HCT116 (cell line): Measurements from ENCODE around the gene PTPN20. TPM values are rescaled to one million over a fixed set of nuclear protein-coding genes. Genes with fewer than 3 reads are reported as not detected.

Experiments used
- ATAC-seq: fragments of 200-7000 bp; cut with Tn5 transposase; 2 replicates; pipeline ENCODE4 v1.9.1; 2020; ENCODE audit warnings: mild to moderate bottlenecking, moderate library complexity
- BruUV-seq: library from RNA; stranded (reverse); fragments of 400-500 nt; replicated peaks from 2 replicates; lab custom pipeline; 2021; lab: Mats Ljungman, UMichigan
- CTCF ChIA-PET: fragments of 300-600 bp; sonication (Branson Sonifier 250); formaldehyde crosslinking; loops from one replicate; lab custom pipeline; 2021; ENCODE audit warnings: antibody characterized with exemption; lab: Charles Lee
- POLR2A ChIA-PET: fragments of 300-600, 350-600 bp; sonication (Branson Sonifier 250); formaldehyde crosslinking; loops from one replicate; lab custom pipeline; 2021; ENCODE audit warnings: antibody characterized with exemption; lab: Charles Lee
- RAD21 ChIA-PET, 2 experiments: fragments of 300-600 bp; sonication (Branson Sonifier 250); formaldehyde crosslinking; loops; one replicate each; lab custom pipeline; 2023; ENCODE audit warnings: low total read pairs in 2 of 2; ENCODE audit not compliant: uncharacterized antibody in 2 of 2, unreplicated experiment in 2 of 2, low non-redundant PET in 1 of 2; lab: Charles Lee
- DNase-seq: peaks from one replicate; pipeline ENCODE4 v3.0.0-alpha.2; 2010; ENCODE audit warnings: low read depth, low spot score
- H2AFZ ChIP-seq: fragments of 200-600 bp; shearing (Covaris generic), sonication (generic); 2 replicates; pipeline ENCODE4 v1.6.1; 2017; ENCODE audit warnings: low read depth, mixed run types, mixed read lengths, antibody characterized with exemption, low read length; ENCODE audit not compliant: poor library complexity, severe bottlenecking
- H3K27ac ChIP-seq: 2 replicates; pipeline ENCODE4 v1.5.1; 2012; ENCODE audit warnings: low read depth, low read length
- H3K27me3 ChIP-seq: fragments of 200-600 bp; sonication (generic); 2 replicates; pipeline ENCODE4 v1.6.1; 2016; ENCODE audit warnings: mixed run types, low read length, mixed read lengths; ENCODE audit not compliant: insufficient read depth
- H3K36me3 ChIP-seq, 2 experiments: fragments of 200-500 bp in 1 of 2; fragments of 200-600 bp in 1 of 2; sonication (Bioruptor generic) in 1 of 2; sonication (generic) in 1 of 2; 2 replicates each; pipeline versions ENCODE4 v1.5.1 to v1.6.1; 2014 to 2016; ENCODE audit warnings: low read length in 2 of 2, inconsistent platforms in 1 of 2, mixed read lengths in 1 of 2, mixed run types in 1 of 2; ENCODE audit not compliant: insufficient read depth in 2 of 2, control insufficient read depth in 1 of 2
- H3K4me1 ChIP-seq, 2 experiments: fragments of 200-600 bp in 1 of 2; sonication (generic) in 1 of 2; 2 replicates each; pipeline versions ENCODE4 v1.5.1 to v1.6.1; 2012 to 2017; ENCODE audit warnings: low read length in 2 of 2, inconsistent platforms in 1 of 2, mild to moderate bottlenecking in 1 of 2, mixed read lengths in 1 of 2, mixed run types in 1 of 2, moderate library complexity in 1 of 2; ENCODE audit not compliant: insufficient read depth in 2 of 2, control insufficient read depth in 1 of 2
- H3K4me2 ChIP-seq: fragments of 200-600 bp; sonication (generic); 2 replicates; pipeline ENCODE4 v1.6.1; 2017; ENCODE audit warnings: mixed run types, low read length, mixed read lengths
- H3K4me3 ChIP-seq, 2 experiments: fragments of 200-600 bp in 1 of 2; sonication (generic) in 1 of 2; replicated peaks in 1 of 2; 2 replicates each; pipeline ENCODE4 v1.5.1; 2011 to 2016; ENCODE audit warnings: low read length in 2 of 2, control low read depth in 1 of 2, low read depth in 1 of 2, mild to moderate bottlenecking in 1 of 2, mixed read lengths in 1 of 2, mixed run types in 1 of 2
- H3K79me2 ChIP-seq: fragments of 200-600 bp; sonication (generic); 2 replicates; pipeline ENCODE4 v1.6.1; 2017; ENCODE audit warnings: mild to moderate bottlenecking, mixed run types, low read length, moderate library complexity, mixed read lengths; ENCODE audit not compliant: insufficient read depth
- H3K9ac ChIP-seq: fragments of 200-600 bp; sonication (generic); 2 replicates; pipeline ENCODE4 v1.6.1; 2016; ENCODE audit warnings: low read length, mixed read lengths
- H3K9me2 ChIP-seq: fragments of 200-600 bp; sonication (generic), shearing (Covaris generic); 2 replicates; pipeline ENCODE4 v1.6.1; 2017; ENCODE audit warnings: mixed run types, mild to moderate bottlenecking, moderate library complexity; ENCODE audit not compliant: insufficient read depth
- H3K9me3 ChIP-seq, 2 experiments: fragments of 200-500 bp in 1 of 2; fragments of 200-600 bp in 1 of 2; sonication (Bioruptor generic) in 1 of 2; sonication (generic) in 1 of 2; 2 replicates each; pipeline ENCODE4 v1.6.1; 2014 to 2017; ENCODE audit warnings: low read length in 2 of 2, mixed read lengths in 2 of 2, inconsistent platforms in 1 of 2, low read depth in 1 of 2, mild to moderate bottlenecking in 1 of 2, mixed run types in 1 of 2, moderate library complexity in 1 of 2; ENCODE audit not compliant: control insufficient read depth in 1 of 2, insufficient read depth in 1 of 2
- H4K20me1 ChIP-seq: fragments of 200-600 bp; sonication (generic), shearing (Covaris generic); 2 replicates; pipeline ENCODE4 v1.6.1; 2017; ENCODE audit warnings: mixed run types, mild to moderate bottlenecking, moderate library complexity; ENCODE audit not compliant: insufficient read depth
- ATF3 ChIP-seq: IDR thresholded peaks from 2 replicates; pipeline ENCODE4 v1.6.1; 2012
- CBX3 ChIP-seq: IDR thresholded peaks from 2 replicates; pipeline ENCODE4 v1.6.1; 2012; ENCODE audit warnings: low read depth
- CEBPB ChIP-seq: IDR thresholded peaks from 2 replicates; pipeline ENCODE4 v1.6.1; 2012; ENCODE audit warnings: low read depth
- CTCF ChIP-seq, 3 experiments: fragments of 200-600 bp in 1 of 3; sonication (generic) in 1 of 3; IDR thresholded peaks in 2 of 3; conservative IDR thresholded peaks in 1 of 3; 2 replicates each; pipeline ENCODE4 v1.5.1; 2012 to 2017; ENCODE audit warnings: low read depth in 2 of 3, low read length in 2 of 3, antibody characterized with exemption in 1 of 3, borderline replicate concordance in 1 of 3, control low read depth in 1 of 3, mild to moderate bottlenecking in 1 of 3, mixed read lengths in 1 of 3, mixed run types in 1 of 3, moderate library complexity in 1 of 3; ENCODE audit not compliant: insufficient read depth in 1 of 3
- EGR1 ChIP-seq: IDR thresholded peaks from 2 replicates; pipeline ENCODE4 v1.6.1; 2012; ENCODE audit warnings: low read depth
- EZH2 ChIP-seq: fragments of 200-600 bp; sonication (generic); IDR thresholded peaks from 2 replicates; pipeline ENCODE4 v1.6.1; 2017; ENCODE audit warnings: antibody characterized with exemption, mixed run types
- FOSL1 ChIP-seq: IDR thresholded peaks from 2 replicates; pipeline ENCODE4 v1.6.1; 2012; ENCODE audit warnings: low read depth
- JUND ChIP-seq: IDR thresholded peaks from 2 replicates; pipeline ENCODE4 v1.6.1; 2012
- MAX ChIP-seq: IDR thresholded peaks from 2 replicates; pipeline ENCODE4 v1.6.1; 2012
- POLR2A ChIP-seq: IDR thresholded peaks from 2 replicates; pipeline ENCODE4 v1.7.0; 2011; ENCODE audit warnings: borderline replicate concordance; ENCODE audit not compliant: insufficient read depth, insufficient read length; ENCODE audit errors: extremely low read depth
- POLR2AphosphoS5 ChIP-seq: IDR thresholded peaks from 2 replicates; pipeline ENCODE4 v1.6.1; 2011; ENCODE audit warnings: mild to moderate bottlenecking, low read depth, low read length, moderate library complexity
- SIN3A ChIP-seq: IDR thresholded peaks from 2 replicates; pipeline ENCODE4 v1.6.1; 2012; ENCODE audit warnings: low read depth
- SRF ChIP-seq: IDR thresholded peaks from 2 replicates; pipeline ENCODE4 v1.6.1; 2012; ENCODE audit warnings: low read depth
- TCF7L2 ChIP-seq: IDR thresholded peaks from 2 replicates; pipeline ENCODE4 v1.7.0; 2011; ENCODE audit warnings: borderline replicate concordance, inconsistent platforms; ENCODE audit not compliant: insufficient read depth, insufficient read length; ENCODE audit errors: extremely low read depth
- YY1 ChIP-seq: IDR thresholded peaks from 2 replicates; pipeline ENCODE4 v1.6.1; 2011; ENCODE audit warnings: low read length, low read depth, moderate library complexity, mild to moderate bottlenecking; ENCODE audit not compliant: insufficient replicate concordance; ENCODE audit errors: extremely low read depth
- ZBTB33 ChIP-seq: IDR thresholded peaks from 2 replicates; pipeline ENCODE4 v1.6.1; 2011; ENCODE audit warnings: mild to moderate bottlenecking, low read length, moderate library complexity; ENCODE audit not compliant: insufficient replicate concordance; ENCODE audit errors: extremely low read depth
- ZFX ChIP-seq: fragments of 450-650 bp; IDR thresholded peaks from 2 replicates; pipeline ENCODE4 v1.6.1; 2017
- ZNF274 ChIP-seq: fragments of 200-500 bp; sonication (Bioruptor generic); IDR thresholded peaks from 2 replicates; pipeline ENCODE4 v1.6.1; 2014; ENCODE audit warnings: mild to moderate bottlenecking, low read depth, low read length, inconsistent platforms
- intact Hi-C: fragments of 100-400 bp; cut with micrococcal nuclease; formaldehyde crosslinking; loops from 2 replicates; pipeline ENCODE4 v1.10.0; 2022
- total RNA-seq: library from RNA; stranded (reverse); gene quantifications from one replicate; pipeline ENCODE4 v1.2.1, GENCODE V29; 2021; ENCODE audit not compliant: unreplicated experiment
- TF ChIP-seq, protein P1 (sequence below): IDR thresholded peaks from 2 replicates; pipeline ENCODE4 v1.6.1; 2012; ENCODE audit warnings: low read depth

PTPN20 gene
- total RNA-seq, 1 experiment from 2014 or later = not detected

DNA sequence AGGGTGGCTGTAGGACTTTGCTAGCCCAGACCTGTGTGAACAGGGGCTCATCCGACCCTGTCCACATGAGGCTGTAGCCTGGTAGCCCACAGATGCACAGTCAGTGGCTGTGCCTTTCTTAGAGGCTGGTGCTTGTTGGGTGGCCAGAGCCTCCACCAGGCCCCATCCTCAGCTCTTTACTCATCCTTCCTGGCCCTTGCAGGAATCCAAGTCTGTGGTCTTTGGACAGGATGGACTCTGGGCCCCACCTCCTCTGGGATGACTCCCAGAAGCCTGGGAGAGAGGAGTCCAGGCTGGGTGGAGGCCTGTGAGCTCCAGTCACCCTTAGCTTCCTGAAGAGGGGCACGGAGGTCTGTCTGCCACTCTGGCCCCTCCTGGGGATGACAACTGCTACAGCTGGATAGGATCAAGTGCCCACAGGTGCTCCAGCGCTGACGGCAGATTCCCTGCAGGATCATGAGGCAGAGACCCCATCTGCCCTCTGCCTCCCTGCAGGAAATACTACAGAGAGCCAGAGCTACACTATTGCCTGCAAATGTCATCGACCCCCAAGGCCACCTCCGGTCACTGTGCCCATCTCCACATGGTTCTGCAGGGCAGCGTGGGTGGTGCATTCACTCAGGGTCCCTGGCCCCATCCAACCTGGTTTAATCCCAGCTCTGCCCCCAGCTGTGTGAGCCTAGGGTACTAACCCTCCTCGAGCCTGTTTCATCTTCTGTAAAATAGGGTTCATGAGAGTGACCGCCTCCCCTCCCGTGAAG is 114.5 kb downstream of the PTPN20 start:
- ChIA-PET POLR2A (no interaction called here), CTCF (interaction anchor here (0.5 to 2.3 kb wide), 4 partner anchors 13 to 315 kb away, joined by 3 to 13 read pairs (median 4); no protein-coding TSS in a partner anchor), RAD21 (interaction anchor here (0.6 to 1.0 kb wide), 2 partner anchors 213 to 286 kb away, joined by 3 read pairs; no protein-coding TSS in a partner anchor)
- Histone ChIP-seq H3K79me2 (no peaks in the 10 kb centered on the region), H2AFZ (no peak overlapping the region), H3K4me2 (no peak overlapping the region), H3K27me3 (no peaks in the 10 kb centered on the region), H3K9me3 (no peaks in the 10 kb centered on the region), H3K36me3 (no peaks in the 10 kb centered on the region), H3K4me1 (peaks cover 0 to 4% of the 10 kb centered on the region in 2 experiments; a peak in 1 of 4 replicates), H3K9ac (no peak overlapping the region), H3K4me3 (no peak overlapping the region), H3K9me2 (no peaks in the 10 kb centered on the region), H4K20me1 (no peaks in the 10 kb centered on the region), H3K27ac (no peak overlapping the region)
- intact Hi-C loops = no loop called here
- BruUV-seq = no TSS peak
- TF ChIP-seq ZNF274 (no peak), POLR2A (no peak), CEBPB (no peak), ZBTB33 (no peak), MAX (no peak), FOSL1 (no peak), CBX3 (no peak), TCF7L2 (no peak), ZFX (no peak), JUND (no peak), CTCF (IDR thresholded peaks at IDR 0.05 in 2 of 3, conservative IDR thresholded peaks at IDR 0.05 in 1 of 3; ENCODE audit: borderline replicate concordance in 1 of 3, insufficient read depth in 1 of 3, low read depth in 2 of 3, low read length in 2 of 3) (no peak), SRF (no peak), SIN3A (no peak), YY1 (no peak), ATF3 (no peak), EZH2 (no peak), POLR2AphosphoS5 (no peak), EGR1 (no peak)
- TF ChIP-seq, protein P1, sequence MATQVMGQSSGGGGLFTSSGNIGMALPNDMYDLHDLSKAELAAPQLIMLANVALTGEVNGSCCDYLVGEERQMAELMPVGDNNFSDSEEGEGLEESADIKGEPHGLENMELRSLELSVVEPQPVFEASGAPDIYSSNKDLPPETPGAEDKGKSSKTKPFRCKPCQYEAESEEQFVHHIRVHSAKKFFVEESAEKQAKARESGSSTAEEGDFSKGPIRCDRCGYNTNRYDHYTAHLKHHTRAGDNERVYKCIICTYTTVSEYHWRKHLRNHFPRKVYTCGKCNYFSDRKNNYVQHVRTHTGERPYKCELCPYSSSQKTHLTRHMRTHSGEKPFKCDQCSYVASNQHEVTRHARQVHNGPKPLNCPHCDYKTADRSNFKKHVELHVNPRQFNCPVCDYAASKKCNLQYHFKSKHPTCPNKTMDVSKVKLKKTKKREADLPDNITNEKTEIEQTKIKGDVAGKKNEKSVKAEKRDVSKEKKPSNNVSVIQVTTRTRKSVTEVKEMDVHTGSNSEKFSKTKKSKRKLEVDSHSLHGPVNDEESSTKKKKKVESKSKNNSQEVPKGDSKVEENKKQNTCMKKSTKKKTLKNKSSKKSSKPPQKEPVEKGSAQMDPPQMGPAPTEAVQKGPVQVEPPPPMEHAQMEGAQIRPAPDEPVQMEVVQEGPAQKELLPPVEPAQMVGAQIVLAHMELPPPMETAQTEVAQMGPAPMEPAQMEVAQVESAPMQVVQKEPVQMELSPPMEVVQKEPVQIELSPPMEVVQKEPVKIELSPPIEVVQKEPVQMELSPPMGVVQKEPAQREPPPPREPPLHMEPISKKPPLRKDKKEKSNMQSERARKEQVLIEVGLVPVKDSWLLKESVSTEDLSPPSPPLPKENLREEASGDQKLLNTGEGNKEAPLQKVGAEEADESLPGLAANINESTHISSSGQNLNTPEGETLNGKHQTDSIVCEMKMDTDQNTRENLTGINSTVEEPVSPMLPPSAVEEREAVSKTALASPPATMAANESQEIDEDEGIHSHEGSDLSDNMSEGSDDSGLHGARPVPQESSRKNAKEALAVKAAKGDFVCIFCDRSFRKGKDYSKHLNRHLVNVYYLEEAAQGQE = no peak
- DNase-seq = no peak
- no peak for ATAC-seq
